H1 (cell line): ENCODE data around the gene PABPN1. TPM values are rescaled to one million over a fixed set of nuclear protein-coding genes. Genes with fewer than 3 reads are reported as not detected.

Experiments used
- CTCF ChIA-PET: fragments of 300-600 bp; sonication (Branson Sonifier 250); formaldehyde crosslinking; loops from one replicate; lab custom pipeline; 2021; ENCODE audit not compliant: partially characterized antibody; lab: Charles Lee
- POLR2A ChIA-PET: fragments of 300-600 bp; sonication (Branson Sonifier 250); formaldehyde crosslinking; loops from one replicate; lab custom pipeline; 2021; ENCODE audit warnings: inconsistent platforms; ENCODE audit not compliant: partially characterized antibody; lab: Charles Lee
- DNase-seq, 2 experiments: peaks; one replicate each; pipeline versions ENCODE4 v3.0.0 to v3.0.0-alpha.2; 2010 to 2022; ENCODE audit warnings: low spot score in 2 of 2, low read depth in 1 of 2, mixed read lengths in 1 of 2
- FAIRE-seq: peaks from 2 replicates; lab custom pipeline; 2011; peaks lifted over from hg19 to GRCh38; lab: Jason Lieb, UNC
- H2AFZ ChIP-seq: 2 replicates; pipeline ENCODE4 v1.8.1; 2012; ENCODE audit warnings: low read length, inconsistent platforms
- H2AK5ac ChIP-seq: 2 replicates; pipeline ENCODE4 v1.6.1; 2013; ENCODE audit warnings: low read depth, low read length
- H2BK120ac ChIP-seq: replicated peaks from 2 replicates; pipeline ENCODE3; 2013; ENCODE audit warnings: low read depth, low read length, inconsistent platforms
- H2BK12ac ChIP-seq: 2 replicates; pipeline ENCODE4 v1.6.1; 2013; ENCODE audit warnings: low read depth, low read length
- H2BK15ac ChIP-seq: 2 replicates; pipeline ENCODE4 v1.6.1; 2013; ENCODE audit warnings: low read length
- H2BK20ac ChIP-seq: 2 replicates; pipeline ENCODE4 v1.6.1; 2013; ENCODE audit warnings: low read length
- H2BK5ac ChIP-seq: 2 replicates; pipeline ENCODE4 v1.6.1; 2013; ENCODE audit warnings: low read depth, low read length
- H3K14ac ChIP-seq: 2 replicates; pipeline ENCODE4 v1.6.1; 2013; ENCODE audit warnings: inconsistent platforms; ENCODE audit not compliant: insufficient read length
- H3K18ac ChIP-seq: 2 replicates; pipeline ENCODE4 v1.6.1; 2013; ENCODE audit warnings: low read length; ENCODE audit errors: extremely low read depth
- H3K23ac ChIP-seq: 2 replicates; pipeline ENCODE4 v1.6.1; 2013; ENCODE audit warnings: inconsistent platforms; ENCODE audit not compliant: insufficient read length
- H3K23me2 ChIP-seq: 2 replicates; pipeline ENCODE4 v1.6.1; 2013; ENCODE audit warnings: low read depth, low read length
- H3K27ac ChIP-seq: 2 replicates; pipeline ENCODE4 v1.6.1; 2011; ENCODE audit warnings: low read depth, low read length, inconsistent platforms
- H3K27me3 ChIP-seq, 4 experiments: replicated peaks in 1 of 4; 1 replicate in 1 of 4; 2 replicates in 3 of 4; pipeline versions ENCODE4 v1.6.1 to v1.8.1; 2011 to 2013; ENCODE audit warnings: low read length in 3 of 4, mild to moderate bottlenecking in 3 of 4, inconsistent platforms in 2 of 4, mixed read lengths in 2 of 4, moderate library complexity in 1 of 4; ENCODE audit not compliant: control insufficient read depth in 3 of 4, insufficient read depth in 3 of 4; ENCODE audit errors: extremely low read depth in 1 of 4
- H3K36me3 ChIP-seq, 4 experiments: 2 replicates each; pipeline versions ENCODE4 v1.6.1 to v1.8.1; 2011 to 2013; ENCODE audit warnings: mild to moderate bottlenecking in 4 of 4, low read length in 3 of 4, moderate library complexity in 2 of 4, control low read depth in 1 of 4, inconsistent platforms in 1 of 4; ENCODE audit not compliant: insufficient read depth in 4 of 4, control insufficient read depth in 2 of 4
- H3K4ac ChIP-seq: replicated peaks from 2 replicates; pipeline ENCODE3; 2013; ENCODE audit warnings: low read length, low read depth, mixed read lengths, inconsistent platforms; ENCODE audit not compliant: insufficient read length
- H3K4me1 ChIP-seq, 4 experiments: replicated peaks in 1 of 4; 1 replicate in 1 of 4; 2 replicates in 3 of 4; pipeline versions ENCODE4 v1.6.1 to v1.8.1; 2011 to 2013; ENCODE audit warnings: low read length in 3 of 4, inconsistent platforms in 2 of 4, mixed read lengths in 1 of 4; ENCODE audit not compliant: insufficient read depth in 4 of 4, control insufficient read depth in 3 of 4
- H3K4me2 ChIP-seq, 2 experiments: 2 replicates each; pipeline versions ENCODE4 v1.6.1 to v1.8.1; 2011 to 2013; ENCODE audit warnings: low read depth in 2 of 2, low read length in 2 of 2, control low read depth in 1 of 2, inconsistent platforms in 1 of 2, mild to moderate bottlenecking in 1 of 2; ENCODE audit not compliant: insufficient read depth in 1 of 2
- H3K4me3 ChIP-seq, 4 experiments: fragments of 200-600, 300-600 bp in 1 of 4; sonication (generic), shearing (Covaris generic), sonication (Bioruptor Twin) in 1 of 4; 2 replicates each; pipeline versions ENCODE4 v1.5.1 to v1.8.1; 2011 to 2016; ENCODE audit warnings: low read length in 4 of 4, low read depth in 3 of 4, control low read depth in 2 of 4, inconsistent platforms in 2 of 4, mild to moderate bottlenecking in 2 of 4, mixed read lengths in 1 of 4, moderate library complexity in 1 of 4; ENCODE audit not compliant: insufficient read depth in 2 of 4; ENCODE audit errors: extremely low read depth in 1 of 4
- H3K56ac ChIP-seq: replicated peaks from 2 replicates; pipeline ENCODE3; 2013; ENCODE audit warnings: low read depth, mild to moderate bottlenecking, mixed read lengths, low read length, inconsistent platforms; ENCODE audit not compliant: insufficient read length
- H3K79me1 ChIP-seq: 2 replicates; pipeline ENCODE4 v1.6.1; 2013; ENCODE audit warnings: low read depth, low read length, control low read depth
- H3K79me2 ChIP-seq, 2 experiments: 2 replicates each; pipeline versions ENCODE4 v1.6.1 to v1.8.1; 2012 to 2013; ENCODE audit warnings: low read length in 2 of 2, mild to moderate bottlenecking in 2 of 2, inconsistent platforms in 1 of 2; ENCODE audit not compliant: insufficient read depth in 2 of 2, control insufficient read depth in 1 of 2
- H3K9ac ChIP-seq, 4 experiments: replicated peaks in 1 of 4; 1 replicate in 1 of 4; 2 replicates in 3 of 4; pipeline versions ENCODE4 v1.6.1 to v1.8.1; 2011 to 2013; ENCODE audit warnings: low read depth in 3 of 4, low read length in 3 of 4, control low read depth in 2 of 4, mild to moderate bottlenecking in 2 of 4, moderate library complexity in 2 of 4, inconsistent platforms in 1 of 4; ENCODE audit errors: extremely low read depth in 1 of 4
- H3K9me3 ChIP-seq, 2 experiments: 2 replicates each; pipeline versions ENCODE4 v1.6.1 to v1.8.1; 2012 to 2013; ENCODE audit warnings: mild to moderate bottlenecking in 2 of 2, moderate library complexity in 2 of 2, control low read depth in 1 of 2, inconsistent platforms in 1 of 2, low read depth in 1 of 2, low read length in 1 of 2, mixed read lengths in 1 of 2; ENCODE audit not compliant: insufficient read depth in 2 of 2
- H4K20me1 ChIP-seq, 2 experiments: replicated peaks in 1 of 2; 2 replicates each; pipeline versions ENCODE3 to v1.8.1; 2011 to 2013; ENCODE audit warnings: inconsistent platforms in 2 of 2, low read length in 2 of 2, mild to moderate bottlenecking in 1 of 2; ENCODE audit not compliant: insufficient read depth in 2 of 2, control insufficient read depth in 1 of 2
- H4K5ac ChIP-seq: 2 replicates; pipeline ENCODE4 v1.6.1; 2013; ENCODE audit warnings: low read length, low read depth, mixed read lengths, inconsistent platforms; ENCODE audit not compliant: insufficient read length
- H4K8ac ChIP-seq: 2 replicates; pipeline ENCODE4 v1.8.0; 2013; ENCODE audit warnings: mild to moderate bottlenecking, moderate library complexity, low read length, inconsistent platforms; ENCODE audit not compliant: insufficient read depth; ENCODE audit errors: extremely low read depth
- H4K91ac ChIP-seq: replicated peaks from 2 replicates; pipeline ENCODE3; 2013; ENCODE audit warnings: low read length, mixed read lengths, inconsistent platforms; ENCODE audit not compliant: insufficient read length
- HDAC2 ChIP-seq, 2 experiments: fragments of 300-600 bp in 1 of 2; sonication (generic) in 1 of 2; IDR thresholded peaks; 2 replicates each; pipeline ENCODE4 v1.6.1; 2011 to 2012; ENCODE audit warnings: low read depth in 2 of 2, low read length in 2 of 2, mild to moderate bottlenecking in 2 of 2, moderate library complexity in 2 of 2, borderline replicate concordance in 1 of 2, inconsistent platforms in 1 of 2
- POLR2A ChIP-seq, 2 experiments: IDR thresholded peaks; 1 replicate in 1 of 2; 2 replicates in 1 of 2; pipeline ENCODE4 v1.6.1; 2011; ENCODE audit warnings: low read depth in 2 of 2, low read length in 2 of 2, mild to moderate bottlenecking in 2 of 2; ENCODE audit errors: control extremely low read depth in 1 of 2
- POLR2AphosphoS5 ChIP-seq: IDR thresholded peaks from 2 replicates; pipeline ENCODE4 v1.6.1; 2011; ENCODE audit warnings: low read depth, low read length
- SP4 ChIP-seq: IDR thresholded peaks from 2 replicates; pipeline ENCODE4 v1.6.1; 2012; ENCODE audit warnings: low read length, inconsistent platforms
- WGBS, 2 experiments: shearing (Covaris generic) in 1 of 2; methylation state at CpG; one replicate each; pipeline versions ENCODE4 v1.1.6 to v1.1.7; 2013 to 2015; ENCODE audit warnings: low lambda C conversion rate in 2 of 2, mixed read lengths in 2 of 2, inconsistent platforms in 1 of 2, low coverage in 1 of 2, missing lambda C conversion rate in 1 of 2; ENCODE audit not compliant: insufficient replicate concordance in 2 of 2, insufficient coverage in 1 of 2, insufficient read length in 1 of 2; ENCODE audit errors: extremely low coverage in 1 of 2, missing lambda C conversion rate in 1 of 2; 5-methylcytosine and 5-hydroxymethylcytosine counted together
- polyA plus RNA-seq, 7 experiments: library from polyadenylated mRNA; depleted of rRNA in 3 of 7; stranded (reverse) in 5 of 7; unstranded in 2 of 7; fragments of >200 nt in 5 of 7; fragments of 200-250 nt in 2 of 7; gene quantifications; 1 replicate in 5 of 7; 2 replicates in 1 of 7; 4 replicates in 1 of 7; pipeline versions ENCODE4 v1.2.1 to v1.2.3, GENCODE V29; 2011 to 2013; ENCODE audit warnings: missing spikeins in 2 of 7, mixed read lengths in 2 of 7
- total RNA-seq: library from RNA; stranded (reverse); fragmentation: NEBNext Ultra II Directional; extraction: Animal tissue kit (Norgen Biotek cat#: 25700); gene quantifications from 2 replicates; pipeline ENCODE4 v1.2.1, GENCODE V29; 2021

Gene PABPN1
- total and polyA plus RNA-seq, 2 of the 8 experiments (the other 6 are each of a cell fraction or from before 2014, with no cell fraction given): 300 to 331 TPM

DNA sequence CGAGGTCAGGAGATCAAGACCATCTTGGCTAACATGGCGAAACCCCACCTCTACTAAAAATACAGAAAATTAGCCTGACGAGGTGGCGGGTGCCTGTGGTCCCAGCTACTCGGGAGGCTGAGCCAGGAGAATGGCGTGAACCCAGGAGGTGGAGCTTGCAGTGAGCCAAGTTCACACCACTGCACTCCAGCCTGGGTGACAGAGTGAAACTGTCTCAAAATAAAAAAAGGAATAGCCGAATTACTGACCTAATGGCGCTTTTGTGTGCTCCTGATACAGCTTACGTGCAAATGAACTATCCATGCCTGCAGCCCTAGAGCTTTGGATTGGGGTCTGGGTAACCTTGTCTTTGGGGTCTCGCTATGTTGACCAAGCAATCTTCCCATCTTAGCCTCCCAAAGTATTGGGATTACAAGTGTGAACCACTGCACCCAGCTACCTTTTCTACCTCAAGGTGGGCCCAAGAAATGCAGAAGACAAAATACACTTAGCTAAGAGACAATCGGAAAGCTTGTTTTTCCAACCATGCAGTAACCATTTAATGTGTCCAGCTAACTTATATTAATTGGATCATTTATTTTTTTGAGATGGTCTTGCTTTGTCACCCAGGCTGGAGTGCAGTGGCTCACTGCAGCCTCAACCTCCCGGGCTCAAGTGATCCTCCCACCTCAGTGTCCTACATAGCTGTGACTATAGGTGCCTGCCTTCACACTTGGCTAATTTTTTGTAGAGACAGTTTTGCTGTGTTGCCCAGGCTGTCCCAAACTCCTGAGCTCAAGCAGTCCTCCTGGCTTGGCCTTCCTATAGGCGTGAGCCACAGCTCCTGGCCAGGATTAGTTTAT, 5.5 kb downstream of the PABPN1 start:
- TF ChIP-seq HDAC2 (IDR thresholded peaks at IDR 0.05; ENCODE audit: borderline replicate concordance in 1 of 2, low read depth in 2 of 2, low read length in 2 of 2) (no peak), POLR2A (IDR thresholded peaks at IDR 0.05; ENCODE audit: control extremely low read depth in 1 of 2, low read depth in 2 of 2, low read length in 2 of 2) (peak in 1 of 2 experiments; percentile 73; a peak in 2 of 3 replicates), POLR2AphosphoS5 (peak; percentile 86), SP4 (no peak)
- Histone ChIP-seq H3K79me1 (peaks cover 10% of the 10 kb centered on the region; the same call in 1 of the 2 replicates), H3K4ac (no peak overlapping the region), H3K9ac (no peak overlapping the region), H4K5ac (no peak overlapping the region), H3K27me3 (no peaks in the 10 kb centered on the region), H2BK15ac (no peak overlapping the region), H3K36me3 (peaks cover 9 to 35% (median 24%) of the 10 kb centered on the region in 4 experiments; a peak in 7 of 8 replicates), H2AFZ (no peak overlapping the region), H3K4me2 (no peak overlapping the region), H3K4me1 (peaks cover 0 to 2% (median 0%) of the 10 kb centered on the region in 4 experiments; a peak in 2 of 7 replicates), H3K27ac (no peak overlapping the region), H2BK12ac (no peak overlapping the region), H3K79me2 (peaks cover 11 to 17% of the 10 kb centered on the region in 2 experiments), H2BK5ac (no peak overlapping the region), H3K14ac (no peak overlapping the region), H3K23me2 (peaks cover 4% of the 10 kb centered on the region), H3K9me3 (no peaks in the 10 kb centered on the region), H3K18ac (no peak overlapping the region), H4K8ac (no peak overlapping the region), H4K20me1 (no peaks in the 10 kb centered on the region), H4K91ac (no peak overlapping the region), H2AK5ac (no peak overlapping the region), H2BK20ac (no peak overlapping the region), H2BK120ac (no peak overlapping the region), H3K23ac (no peak overlapping the region), H3K4me3 (no peak overlapping the region), H3K56ac (no peak overlapping the region)
- POLR2A ChIA-PET: interaction anchor here (0.7 to 4.0 kb wide), 23 partner anchors 8 to 397 kb away, joined by 3 to 21 read pairs (median 4); partner anchors contain the start of genes BCL2L2, CMTM5, PPP1R3E and PRMT5
- 84% methylated on average over 13 of the region's 13 CpGs; no CpG with 5 or more reads in 1 of the 2 experiments for whole genome bisulfite sequencing, 2 experiments
- DNase-seq: peak in 1 of 2 experiments; percentile 41
- no peak for FAIRE-seq
- CTCF ChIA-PET: interaction anchor here (0.7 to 4.9 kb wide), 32 partner anchors 10 to 233 kb away, joined by 3 to 78 read pairs (median 4); partner anchors contain the start of genes BCL2L2, CMTM5, EFS and SLC22A17
